ENCODE data around the gene CAPN13.

- no peak for TF ChIP-seq POLR2A (IDR thresholded peaks at IDR 0.05)
- no peak for TF ChIP-seq CTCF (IDR thresholded peaks at IDR 0.05)
Measured at GRCh38 chr2:30807249-30807648, at the start of gene CAPN13.

All from heart left ventricle (tissue), 13 donors.